ENCODE measurements around the gene MAP3K20.
"Not testable (repeated sequence)": the region's sequence is repeated elsewhere in the genome, so short reads cannot be mapped to it uniquely, and the experiment has no call there.

Gene MAP3K20

DNA sequence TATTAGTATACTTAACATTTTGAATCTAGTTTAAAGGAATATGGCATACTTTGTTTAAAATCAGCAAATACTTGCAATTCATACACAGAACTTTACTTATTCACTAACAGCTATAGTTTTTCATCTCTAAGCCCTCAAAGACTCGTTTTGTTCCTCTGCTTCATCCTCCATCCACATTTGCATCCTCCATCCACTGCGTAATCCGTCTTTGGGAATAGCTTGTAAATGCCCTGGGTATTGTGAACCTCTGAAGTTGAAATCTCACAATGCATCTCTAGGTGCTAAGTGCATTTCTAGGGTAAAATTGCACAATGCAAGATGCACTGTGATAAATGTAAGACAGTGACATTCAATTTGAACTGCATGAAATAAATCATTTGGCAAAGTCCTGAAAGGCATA lies 163.2 kb downstream of the MAP3K20 start:
- no peak for DNase-seq

DNA sequence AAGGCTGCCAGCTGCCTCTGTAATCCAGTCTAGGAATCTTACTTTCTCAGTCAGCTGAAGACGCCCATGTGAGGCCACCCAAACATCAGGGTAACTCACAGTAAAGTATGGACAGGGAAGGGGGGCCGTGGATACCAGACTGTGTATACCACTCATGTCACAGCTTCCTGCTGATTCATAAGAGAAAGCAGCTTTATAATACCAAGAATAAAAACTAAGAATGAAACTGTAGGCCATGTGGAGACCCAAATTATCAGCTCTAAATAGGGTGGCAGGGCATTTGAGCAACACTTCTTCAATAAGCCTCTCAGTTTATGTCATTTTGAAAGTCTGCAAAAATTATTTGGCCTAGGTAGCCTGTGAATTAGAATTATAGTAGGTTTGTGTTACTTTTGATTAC lies 164.0 kb downstream of the MAP3K20 start:
- no peak for DNase-seq

DNA sequence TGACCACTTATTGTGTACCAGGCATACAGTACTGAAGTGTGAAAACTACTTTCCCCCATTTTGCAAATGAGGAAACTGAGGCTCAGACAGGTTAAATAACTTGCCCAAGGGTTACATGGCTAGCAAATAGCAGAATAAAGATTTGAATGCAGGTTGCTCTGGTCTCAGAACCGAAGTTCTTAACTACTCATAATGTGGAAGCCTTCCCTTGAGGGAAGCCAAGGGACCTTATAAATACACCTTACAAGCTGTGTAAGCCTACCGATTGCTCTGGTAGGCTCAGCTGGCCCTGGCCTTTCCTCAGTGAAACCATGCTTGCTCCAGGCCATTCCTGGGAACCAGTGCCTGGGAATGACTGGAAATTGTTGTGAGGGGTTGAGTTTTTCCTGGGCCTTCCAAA lies 164.4 kb downstream of the MAP3K20 start:
- DNase-seq = no peak

DNA sequence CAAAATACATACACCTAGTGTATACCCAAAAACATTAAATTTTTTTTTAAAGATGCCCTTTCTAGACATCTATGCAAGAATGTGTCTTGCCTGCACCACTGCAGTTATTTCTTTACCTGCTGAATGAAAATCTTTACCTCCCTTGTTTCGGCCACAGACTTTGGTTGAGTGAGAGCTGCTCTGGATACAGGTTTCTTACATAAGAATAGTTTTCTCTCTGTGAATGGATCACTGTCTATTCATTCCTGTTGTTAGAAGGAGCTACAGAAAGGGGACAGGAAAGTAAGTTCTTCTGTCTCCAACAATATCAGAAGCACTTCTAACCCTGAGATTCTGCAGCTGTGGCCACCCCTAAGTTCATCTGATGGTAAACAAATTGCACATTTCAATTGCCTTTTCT lies 166.0 kb downstream of the MAP3K20 start:
- DNase-seq = no peak

DNA sequence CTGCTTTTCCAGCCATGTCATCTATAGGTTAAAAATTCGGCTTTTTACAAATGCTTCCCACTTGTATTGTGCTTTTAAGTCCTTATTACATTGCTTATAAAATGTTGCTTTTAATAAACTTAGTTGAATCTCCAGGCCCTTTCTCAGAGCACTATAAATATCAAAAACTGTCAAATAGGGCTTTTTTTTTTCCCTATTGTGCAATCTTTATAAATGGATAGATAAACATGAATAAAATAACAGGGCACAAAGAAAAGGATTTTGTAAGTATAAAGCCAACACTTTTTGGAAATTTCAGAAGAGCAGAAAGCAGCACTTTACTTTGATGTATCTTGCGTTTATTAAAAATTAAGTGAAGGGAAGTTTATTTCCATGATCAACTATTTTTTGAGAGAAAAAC lies 171.5 kb downstream of the MAP3K20 start:
- DNase-seq = no peak

DNA sequence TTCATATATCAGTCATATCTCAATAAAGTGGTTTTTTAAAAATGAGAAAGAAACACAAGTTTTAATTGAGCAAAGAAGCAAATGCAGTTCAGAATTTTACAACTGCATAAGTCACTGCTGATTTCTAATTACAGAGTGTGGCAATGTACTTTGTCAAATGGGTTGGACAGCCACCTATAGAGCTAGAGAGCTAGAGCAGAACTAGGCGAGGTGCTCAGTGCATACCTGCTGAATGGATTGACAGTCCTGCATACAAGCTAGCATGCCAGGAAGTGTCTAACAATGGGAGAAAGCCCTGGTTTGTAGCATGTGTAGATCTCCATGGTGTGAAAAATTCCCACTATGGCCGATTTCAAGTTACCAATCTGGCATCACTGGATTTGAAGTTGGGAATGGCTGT lies 172.7 kb downstream of the MAP3K20 start:
- no peak for DNase-seq

DNA sequence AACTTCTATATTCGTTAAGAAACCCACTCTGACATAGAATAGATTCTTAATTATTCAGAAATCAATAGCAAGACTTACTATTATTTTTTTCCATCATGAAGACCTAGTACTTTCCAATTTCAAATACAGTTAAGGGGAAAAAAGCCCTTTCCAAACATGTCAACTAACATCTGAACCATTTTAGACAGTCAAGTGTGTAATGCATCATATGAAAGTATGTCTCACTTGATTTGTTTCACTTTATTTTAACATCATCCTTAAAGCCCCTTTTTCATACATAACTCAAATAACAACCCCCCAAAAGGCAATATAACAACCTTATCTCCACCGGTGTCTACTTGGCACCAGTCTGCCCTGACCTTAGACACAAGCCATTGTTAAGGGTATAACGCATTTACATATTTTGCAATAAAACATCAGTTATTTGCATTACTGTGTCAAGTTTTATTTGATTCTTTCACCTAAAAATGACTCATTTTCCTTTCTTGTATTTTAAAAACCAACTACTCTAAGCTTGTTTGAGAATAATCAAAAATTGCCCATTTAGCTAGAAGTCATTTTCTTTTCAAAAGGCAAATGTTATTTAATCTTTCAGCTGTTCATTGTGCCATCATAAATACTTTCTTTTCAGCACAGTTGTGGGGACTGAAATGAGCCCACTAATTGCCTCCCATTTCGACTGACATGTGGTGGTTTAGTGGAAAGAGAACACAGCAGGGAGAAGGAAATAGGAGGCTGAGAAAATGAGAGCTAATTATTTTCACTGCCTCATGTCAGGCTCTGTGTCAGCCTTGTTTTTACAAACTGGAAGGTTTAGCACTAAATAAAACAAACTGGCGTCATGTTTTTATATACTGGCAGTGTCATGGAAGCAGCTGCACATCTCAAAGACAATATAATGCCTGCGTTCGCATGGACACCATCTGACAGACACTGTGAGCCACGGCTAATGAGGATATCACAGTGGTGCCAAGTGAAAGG lies 174.3 kb downstream of the MAP3K20 start:
- DNase-seq = no peak

DNA sequence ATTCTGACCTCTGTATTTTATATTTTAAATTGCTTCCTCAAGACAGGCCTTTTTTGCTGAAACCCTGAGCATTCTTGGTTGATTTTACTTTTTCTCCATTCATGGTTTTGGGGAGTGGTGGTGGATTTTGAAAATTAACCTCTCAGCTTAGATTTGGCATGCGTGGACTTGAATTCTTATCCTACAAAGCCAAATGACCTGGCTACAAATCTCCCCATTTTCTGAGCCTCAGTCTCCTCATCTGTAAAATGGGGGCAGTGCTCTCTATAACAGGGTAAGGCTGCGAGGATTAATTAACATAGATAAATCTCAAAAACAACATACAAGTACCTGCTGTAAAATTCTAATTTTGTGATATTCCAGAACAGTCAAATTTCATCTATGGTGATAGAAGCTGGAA lies 175.6 kb downstream of the MAP3K20 start:
- no peak for DNase-seq

DNA sequence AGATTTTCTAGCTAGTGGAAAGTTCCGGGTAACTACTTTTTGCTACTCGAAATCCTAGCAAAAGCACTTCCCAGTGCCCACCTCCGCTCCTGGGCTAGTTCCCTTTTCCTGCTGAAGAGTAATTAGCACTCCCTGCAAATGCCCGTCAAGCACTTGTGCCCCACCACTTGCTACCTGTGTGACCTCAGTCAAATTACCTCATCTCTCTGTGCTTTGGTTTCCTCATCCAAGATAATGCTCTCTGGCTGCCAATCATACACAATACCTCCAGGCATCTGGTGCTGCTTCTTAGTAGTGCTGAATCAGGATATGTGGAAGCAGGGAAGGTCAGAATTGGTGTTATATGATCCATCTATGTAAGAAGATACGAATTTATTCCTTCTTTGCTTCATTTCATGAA lies 176.9 kb downstream of the MAP3K20 start:
- no peak for DNase-seq

DNA sequence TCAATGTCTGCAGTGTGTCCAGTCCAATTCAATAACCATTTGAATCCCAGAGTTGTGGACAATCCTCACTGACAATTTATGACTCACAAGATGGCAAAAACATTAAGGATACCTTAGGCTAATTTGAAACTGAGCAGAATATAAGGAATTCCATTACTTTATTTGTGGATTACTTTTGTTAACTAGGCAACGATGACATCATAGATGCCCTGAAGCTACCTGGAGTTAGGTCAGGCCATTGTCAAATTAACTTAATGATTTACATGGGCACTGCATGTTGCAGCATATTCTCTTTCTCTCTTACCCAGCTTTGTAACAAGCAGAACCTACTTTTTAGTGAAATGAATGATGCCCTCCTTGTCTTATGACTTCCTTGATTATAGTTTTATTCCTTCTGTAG lies 179.0 kb downstream of the MAP3K20 start:
- no peak for DNase-seq

DNA sequence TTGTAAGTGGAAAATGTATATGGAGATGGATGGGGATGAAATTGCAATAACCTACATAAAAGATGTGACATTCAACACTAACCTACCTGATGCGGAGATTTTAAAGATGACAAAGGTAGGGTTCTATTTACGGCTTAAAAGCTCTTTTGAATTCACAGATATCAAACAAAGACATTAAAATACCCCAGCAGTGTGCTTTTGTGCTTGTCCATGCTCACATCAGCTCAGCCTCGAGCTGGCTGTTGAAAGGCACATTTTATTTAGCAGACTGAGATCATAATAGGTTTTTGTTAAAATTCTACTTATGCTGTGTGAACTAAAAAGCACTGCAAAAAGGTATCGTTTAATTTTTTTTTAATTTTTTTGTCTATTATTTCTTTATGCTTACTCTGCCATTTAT lies 183.1 kb downstream of the MAP3K20 start:
- DNase-seq = no peak

DNA sequence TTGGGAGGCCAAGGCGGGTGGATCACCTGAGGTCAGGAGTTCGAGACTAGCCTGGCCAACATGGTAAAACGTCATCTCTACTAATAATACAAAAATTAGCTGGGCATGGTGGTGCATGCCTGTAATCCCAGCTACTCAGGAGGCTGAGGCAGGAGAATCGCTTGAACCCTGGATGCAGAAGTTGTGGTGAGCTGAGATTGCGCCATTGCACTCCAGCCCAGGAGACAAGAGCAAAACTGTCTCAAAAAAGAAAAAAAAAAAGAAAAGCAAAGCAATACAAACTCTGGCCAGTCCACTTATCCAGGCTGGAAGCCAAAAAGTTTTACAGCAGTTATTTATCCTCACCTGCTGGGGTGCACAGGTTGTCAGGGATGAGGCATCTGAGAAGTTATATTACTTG lies 186.7 kb downstream of the MAP3K20 start:
- not testable (repeated sequence) for DNase-seq

DNA sequence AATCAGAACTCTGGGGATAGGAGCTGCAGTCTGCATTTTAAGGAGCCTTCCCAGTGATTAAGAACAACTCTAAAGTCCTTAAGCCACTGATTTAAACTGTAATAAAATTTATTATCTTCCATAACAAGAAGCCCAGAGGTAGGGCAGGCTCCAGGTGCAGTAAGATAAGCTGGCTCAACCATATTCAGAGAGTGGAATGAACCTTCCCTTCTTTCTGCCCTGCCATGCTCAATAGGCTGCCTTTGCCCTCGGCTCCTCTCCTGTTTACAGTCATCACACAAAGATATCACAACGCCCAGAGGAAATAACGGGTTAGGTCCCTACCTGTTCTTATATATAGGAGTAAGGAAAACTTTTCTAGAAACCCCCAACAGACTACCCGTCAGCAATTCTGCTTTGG lies 188.5 kb downstream of the MAP3K20 start:
- DNase-seq = no peak

DNA sequence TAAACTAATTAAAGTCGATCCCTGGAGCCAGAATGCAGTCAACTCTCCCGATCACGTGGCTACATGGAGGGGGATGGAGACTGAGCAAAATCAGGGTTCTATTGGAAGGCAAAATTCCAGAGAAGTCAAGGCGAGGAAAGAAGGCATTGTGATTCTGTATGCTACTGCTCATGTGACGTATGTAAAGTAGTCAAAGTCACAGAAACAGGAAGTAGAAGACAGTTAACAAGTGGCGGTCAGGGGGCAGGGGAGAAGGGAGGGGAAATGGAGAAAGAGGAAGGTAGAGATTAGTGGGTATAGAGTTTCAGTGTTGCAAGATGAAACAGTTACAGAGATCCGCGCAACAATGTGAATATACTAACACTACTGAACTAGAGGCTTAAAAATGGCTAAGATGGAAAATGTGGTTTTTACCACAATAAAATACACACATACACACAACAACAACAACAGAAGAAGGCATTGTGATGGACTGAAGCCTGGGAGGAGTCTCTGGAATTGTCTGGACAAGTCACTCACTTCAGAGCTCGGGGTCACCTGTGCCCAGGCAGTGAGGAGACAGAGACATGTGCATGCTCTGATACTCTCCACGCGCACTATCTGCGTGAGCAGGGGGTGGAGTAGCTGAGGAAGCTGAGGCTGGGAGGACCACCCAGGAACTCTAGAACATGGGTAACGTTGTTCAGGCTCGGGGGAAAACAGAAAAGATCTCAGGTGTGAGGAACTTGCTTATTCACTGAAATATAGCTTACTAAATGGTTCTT lies 189.1 kb downstream of the MAP3K20 start:
- peak; percentile 73 for DNase-seq

DNA sequence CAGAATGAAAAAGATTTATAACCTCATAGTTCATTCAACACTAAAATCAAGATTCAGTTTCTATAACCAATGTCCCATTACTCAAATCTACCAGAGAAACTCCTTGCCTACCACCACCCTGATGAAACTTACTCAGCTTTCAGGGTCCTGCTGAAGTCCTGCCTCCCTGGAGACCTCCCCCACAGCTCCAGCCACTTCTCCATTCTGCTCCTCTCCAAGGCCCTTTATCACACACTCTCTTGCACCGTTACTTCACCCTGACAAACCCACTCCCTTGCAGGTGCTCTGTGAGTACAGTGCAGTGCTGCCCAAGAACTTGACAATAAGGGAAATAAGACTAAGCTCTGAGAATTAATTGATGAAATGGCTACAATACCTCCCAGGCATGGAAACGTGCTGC lies 195.5 kb downstream of the MAP3K20 start:
- no peak for DNase-seq

DNA sequence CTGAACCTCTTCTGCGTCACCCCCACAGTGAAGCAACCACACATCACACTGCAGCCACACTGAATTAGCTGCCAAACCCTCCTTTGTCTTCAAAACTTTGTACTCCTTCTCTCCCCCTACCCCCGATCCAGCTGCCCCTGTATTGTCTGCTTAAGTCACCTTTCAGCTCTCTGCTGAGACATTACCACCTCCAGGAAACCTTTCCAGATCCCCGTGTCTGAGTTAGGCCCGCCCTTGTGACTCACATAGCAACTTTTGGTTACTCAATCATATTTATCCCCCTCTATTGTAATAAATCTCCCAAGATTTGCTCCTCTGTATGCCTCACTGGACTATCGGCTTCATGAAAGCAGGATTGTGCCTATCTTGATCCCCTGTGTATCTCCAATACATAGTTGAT lies 196.2 kb downstream of the MAP3K20 start:
- no peak for DNase-seq

DNA sequence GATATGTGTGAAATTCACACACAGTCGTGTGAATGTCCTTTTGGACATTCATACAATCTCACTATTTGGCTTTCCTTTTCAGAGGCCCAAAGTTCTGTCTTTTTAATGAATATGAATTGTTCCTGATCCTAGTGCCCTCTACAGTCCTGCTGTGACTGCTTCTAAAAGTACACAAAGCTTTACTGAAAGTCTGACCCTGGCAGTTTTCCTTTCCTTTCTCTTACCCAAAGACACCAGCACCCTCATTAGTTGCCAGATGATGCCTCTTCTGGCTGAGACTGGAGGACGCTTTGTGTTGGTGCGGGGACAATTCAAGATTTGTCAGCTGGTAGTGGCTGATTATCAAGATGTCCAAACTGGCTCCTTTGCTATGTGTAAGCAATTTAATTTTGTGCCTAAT lies 197.2 kb downstream of the MAP3K20 start:
- DNase-seq = no peak

DNA sequence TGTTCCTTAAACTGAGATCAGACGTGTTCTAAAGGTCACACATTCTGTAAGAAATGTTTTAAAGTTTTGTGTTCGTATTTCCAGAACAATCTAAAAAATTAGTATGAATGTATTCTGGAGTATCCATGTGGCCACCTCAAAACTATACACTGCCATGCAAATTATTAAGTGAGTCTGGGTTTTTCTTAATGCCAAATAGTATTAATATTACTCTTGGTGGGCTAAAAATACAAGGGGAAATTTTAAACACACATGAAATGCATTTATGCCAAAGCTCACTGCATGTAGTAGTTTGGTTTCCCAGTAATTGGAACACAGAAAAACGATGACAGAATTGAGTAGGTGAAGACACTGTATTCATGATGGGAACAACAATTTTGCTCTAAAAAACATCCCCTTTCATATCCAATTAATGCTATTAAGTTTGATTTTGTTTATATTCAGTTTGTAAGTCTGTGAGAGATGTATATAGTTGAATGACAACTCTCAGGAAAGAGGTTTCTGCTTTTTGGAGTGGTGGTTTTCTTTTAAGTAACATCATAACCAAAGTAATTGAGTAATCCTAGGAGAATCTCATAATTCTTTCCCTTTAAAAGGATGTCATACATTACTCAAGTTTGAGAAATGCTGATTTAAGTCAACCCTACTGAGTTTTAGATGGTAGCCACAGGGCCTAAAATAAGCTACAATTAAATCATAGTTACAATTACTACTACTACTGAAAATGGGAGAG lies 203.3 kb downstream of the MAP3K20 start:
- no peak for DNase-seq

DNA sequence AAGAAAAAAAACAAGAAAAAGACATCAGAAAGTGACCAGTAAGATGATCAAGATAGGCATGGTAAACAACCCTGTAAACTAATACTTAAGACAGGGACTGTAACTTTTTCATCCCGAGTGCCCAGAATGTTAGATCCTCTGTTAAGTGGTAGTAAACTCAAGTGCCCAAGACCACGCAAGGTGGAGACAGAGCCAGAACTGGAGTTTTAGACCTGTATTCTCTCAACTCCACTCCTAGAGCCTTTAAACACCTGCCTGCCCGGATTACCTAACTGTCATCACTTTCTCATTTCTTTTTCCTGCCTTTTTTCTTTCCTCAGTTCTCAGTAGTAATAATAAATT lies 203.9 kb downstream of the MAP3K20 start:
- DNase-seq = no peak

DNA sequence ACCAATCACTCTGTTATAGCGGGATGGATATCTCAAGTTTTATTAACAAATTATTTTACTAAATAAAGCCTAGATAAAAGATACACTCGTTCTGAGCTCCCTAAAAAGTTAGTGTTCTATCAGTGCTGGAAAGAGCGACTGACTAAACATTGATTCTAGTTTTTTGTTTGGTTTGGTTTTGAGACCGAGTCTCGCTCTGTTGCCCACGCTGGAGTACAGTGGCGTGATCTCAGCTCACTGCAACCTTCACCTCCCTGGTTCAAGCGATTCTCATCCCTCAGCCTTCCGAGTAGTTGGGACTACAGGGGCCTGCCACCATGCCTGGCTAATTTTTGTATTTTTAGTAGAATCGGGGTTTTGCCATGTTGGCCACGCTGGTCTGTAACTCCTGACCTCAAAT lies 205.2 kb downstream of the MAP3K20 start:
- DNase-seq = no peak

DNA sequence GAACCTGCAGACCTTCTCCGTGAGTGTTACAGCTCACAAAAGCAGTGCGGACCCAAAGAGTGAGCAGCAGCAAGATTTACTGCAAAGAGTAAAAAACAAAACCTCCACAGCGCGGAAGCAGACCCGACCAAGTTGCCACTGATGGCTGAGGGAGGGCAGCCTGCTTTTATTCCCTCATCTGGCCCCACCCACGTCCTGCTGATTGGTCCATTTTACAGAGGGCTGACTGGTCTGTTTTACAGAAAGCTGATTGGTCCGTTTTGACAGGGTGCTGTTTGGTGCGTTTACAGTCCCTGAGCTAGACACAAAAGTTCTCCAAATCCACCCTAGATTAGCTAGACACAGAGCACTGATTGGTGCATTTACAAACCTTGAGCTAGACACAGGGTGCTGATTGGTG lies 206.3 kb downstream of the MAP3K20 start:
- DNase-seq = not testable (repeated sequence)

DNA sequence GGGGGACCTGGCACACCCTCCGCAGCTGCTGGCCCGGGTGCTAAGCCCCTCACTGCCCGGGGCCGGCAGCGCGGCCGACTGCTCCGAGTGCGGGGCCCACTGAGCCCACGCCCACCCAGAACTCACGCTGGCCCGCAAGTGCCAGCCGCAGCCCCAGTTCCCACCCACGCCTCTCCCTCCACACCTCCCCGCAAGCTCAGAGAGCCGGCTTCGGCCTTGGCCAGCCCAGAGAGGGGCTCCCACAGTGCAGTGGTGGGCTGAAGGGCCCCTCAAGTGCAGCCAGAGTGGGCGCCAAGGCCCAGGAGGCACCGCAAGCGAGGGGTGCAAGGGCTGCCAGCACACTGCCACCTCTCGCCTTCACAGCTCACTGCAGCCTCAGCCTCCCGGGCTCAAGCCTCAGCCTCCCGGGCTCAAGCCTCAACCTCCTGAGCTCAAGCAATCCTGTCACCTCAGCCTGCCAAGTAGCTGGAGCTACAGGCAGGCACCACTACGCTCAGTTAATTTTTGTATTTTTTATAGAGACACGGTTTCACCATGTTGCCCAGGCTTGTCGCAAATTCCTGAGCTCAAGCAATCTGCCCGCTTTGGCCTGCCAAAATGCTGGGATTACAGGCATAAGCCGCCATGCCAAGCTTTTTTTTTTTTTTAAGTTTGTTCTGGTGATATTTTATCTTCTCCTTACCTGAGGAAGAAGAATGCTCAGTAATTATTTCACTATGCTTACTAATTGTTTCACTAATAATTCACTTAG lies 207.3 kb downstream of the MAP3K20 start:
- no peak for DNase-seq

Measured in GDM1 (cell line).